Measurements from ENCODE around the gene NOXA1.
A peak's percentile ranks its signal among the peaks of the same experiment; 100 is the strongest.

NOXA1 gene

DNA sequence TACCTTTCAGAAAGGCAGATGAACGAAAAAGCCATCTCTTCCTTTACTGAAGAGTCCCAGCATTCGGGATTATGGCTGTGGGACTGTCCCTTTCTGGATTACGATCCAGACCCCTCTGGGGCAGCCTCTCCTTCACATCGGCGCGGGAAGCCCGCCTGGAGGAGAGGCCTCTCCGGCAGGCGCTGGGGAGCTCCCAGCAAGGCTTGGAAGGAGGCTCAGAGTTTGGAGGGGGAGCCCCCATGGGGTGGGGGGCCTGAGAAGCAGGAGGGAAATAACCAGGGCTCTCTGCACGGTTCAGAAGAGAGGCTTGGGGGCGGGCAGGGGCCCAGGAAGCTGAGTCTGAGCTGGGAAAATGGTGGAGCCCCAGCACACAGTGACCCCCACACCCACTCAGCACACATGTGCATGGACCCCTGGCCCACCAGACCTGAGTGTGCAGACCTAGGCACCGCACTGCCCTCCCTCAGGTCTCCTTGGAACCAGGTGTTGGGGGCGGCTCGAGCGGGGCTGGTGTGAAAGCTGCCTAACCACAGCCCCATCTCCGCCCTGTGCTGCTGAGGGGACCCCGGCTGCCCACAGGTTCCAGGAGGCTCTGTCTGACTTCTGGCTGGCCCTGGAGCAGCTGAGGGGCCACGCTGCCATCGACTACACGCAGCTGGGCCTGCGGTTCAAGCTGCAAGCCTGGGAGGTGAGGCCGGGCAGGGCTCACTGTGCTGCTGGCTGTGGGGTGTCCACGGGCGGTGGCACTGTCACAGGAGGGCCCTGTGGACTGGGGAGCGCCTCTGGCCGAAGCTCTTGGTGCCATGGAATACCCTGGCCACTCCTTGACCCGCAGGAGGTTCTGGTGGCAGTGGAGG is 4.5 kb downstream of the NOXA1 start:
- no CpG with 5 or more reads among the region's 27 CpGs for WGBS, 2 donors (ENCODE audit: extremely low coverage in 2 of 2, insufficient read length in 2 of 2, insufficient replicate concordance in 1 of 2)

DNA sequence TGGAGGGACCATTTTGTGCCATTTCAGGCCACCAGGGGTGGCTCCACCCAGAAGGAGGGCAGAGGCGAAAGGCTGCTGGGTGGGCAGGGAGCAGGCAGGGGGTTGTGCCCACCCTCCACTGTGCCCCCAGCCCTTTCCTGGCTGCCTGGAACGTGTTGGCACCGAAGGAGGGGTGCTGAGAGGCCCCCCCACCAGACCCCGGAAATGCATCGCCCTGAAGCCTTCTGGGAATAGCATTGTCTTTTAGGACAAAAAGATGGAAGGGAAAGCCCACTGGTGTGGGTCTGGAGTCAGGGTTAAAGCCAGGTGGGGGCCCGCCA is 5.1 kb downstream of the NOXA1 start:
- WGBS, 2 donors (ENCODE audit: extremely low coverage in 2 of 2, insufficient read length in 2 of 2, insufficient replicate concordance in 1 of 2): no CpG with 5 or more reads among the region's 6 CpGs
- H3K27me3 ChIP-seq (ENCODE audit: control insufficient read depth in 3 of 3, insufficient read depth in 3 of 3, low read depth in 1 of 3, low read length in 3 of 3): peaks cover 0 to 15% (median 2%) of the 10 kb centered on the region in 3 experiments
- H2BK12ac ChIP-seq (ENCODE audit: low read length): no peak overlapping the region
- H2BK5ac ChIP-seq (ENCODE audit: low read length): no peak overlapping the region
- H2BK15ac ChIP-seq (ENCODE audit: low read length): no peak overlapping the region
- H3K9ac ChIP-seq (ENCODE audit: low read depth, low read length, poor library complexity): no peak overlapping the region
- no peak overlapping the region for H4K91ac ChIP-seq (ENCODE audit: low read depth, low read length, poor library complexity)
- no peak overlapping the region for H3K14ac ChIP-seq (ENCODE audit: low read length)
- no peak overlapping the region for H3K4me2 ChIP-seq (ENCODE audit: insufficient read depth, low read length, poor library complexity, severe bottlenecking)
- no peak overlapping the region for H3K23ac ChIP-seq (ENCODE audit: low read depth, low read length, poor library complexity)
- H3K4me1 ChIP-seq (ENCODE audit: control insufficient read depth in 2 of 2, insufficient read depth in 1 of 2, low read depth in 1 of 2, low read length in 2 of 2): peaks cover 0 to 2% of the 10 kb centered on the region in 2 donors
- H4K8ac ChIP-seq (ENCODE audit: low read depth, low read length): no peak overlapping the region
- no peak overlapping the region for H3K4me3 ChIP-seq (ENCODE audit: low read length in 2 of 2)
- H2BK120ac ChIP-seq (ENCODE audit: low read depth, low read length): no peak overlapping the region
- H3K4ac ChIP-seq (ENCODE audit: low read length): no peak overlapping the region
- H3K79me1 ChIP-seq (ENCODE audit: low read depth, low read length): peaks cover 2% of the 10 kb centered on the region
- no peak overlapping the region for H2AFZ ChIP-seq (ENCODE audit: low read length)
- no peaks in the 10 kb centered on the region for H3K36me3 ChIP-seq (replicated peaks in 1 of 2; ENCODE audit: control insufficient read depth in 2 of 2, insufficient read depth in 2 of 2, low read length in 2 of 2)
- DNase-seq (ENCODE audit: low spot score): no peak
- no peak overlapping the region for H2AK5ac ChIP-seq (ENCODE audit: low read depth, low read length)
- no peak overlapping the region for H3K27ac ChIP-seq (replicated peaks; ENCODE audit: low read length)
- H3K9me3 ChIP-seq (replicated peaks in 1 of 2; ENCODE audit: control insufficient read depth in 2 of 2, insufficient read depth in 1 of 2, low read depth in 1 of 2, low read length in 2 of 2): peaks cover 0 to 1% of the 10 kb centered on the region in 2 donors
- H3K18ac ChIP-seq (ENCODE audit: low read length): no peak overlapping the region

More for the DNA sequence above, 4.5 kb downstream of the NOXA1 start:
- Histone ChIP-seq H3K18ac (ENCODE audit: low read length) (peak overlapping the region; percentile 67), H2AK5ac (ENCODE audit: low read depth, low read length) (peak overlapping the region; percentile 66), H3K14ac (ENCODE audit: low read length) (peak overlapping the region; percentile 31), H2AFZ (ENCODE audit: low read length) (no peak overlapping the region), H2BK120ac (ENCODE audit: low read depth, low read length) (no peak overlapping the region), H2BK15ac (ENCODE audit: low read length) (no peak overlapping the region), H4K91ac (ENCODE audit: low read depth, low read length, poor library complexity) (peak overlapping the region; percentile 11), H3K27me3 (ENCODE audit: control insufficient read depth in 3 of 3, insufficient read depth in 3 of 3, low read depth in 1 of 3, low read length in 3 of 3) (peaks cover 0 to 15% (median 2%) of the 10 kb centered on the region in 3 experiments), H2BK5ac (ENCODE audit: low read length) (no peak overlapping the region), H4K8ac (ENCODE audit: low read depth, low read length) (no peak overlapping the region), H3K4me1 (ENCODE audit: control insufficient read depth in 2 of 2, insufficient read depth in 1 of 2, low read depth in 1 of 2, low read length in 2 of 2) (peaks cover 0 to 2% of the 10 kb centered on the region in 2 donors), H3K9me3 (replicated peaks in 1 of 2; ENCODE audit: control insufficient read depth in 2 of 2, insufficient read depth in 1 of 2, low read depth in 1 of 2, low read length in 2 of 2) (peaks cover 0 to 1% of the 10 kb centered on the region in 2 donors), H3K79me1 (ENCODE audit: low read depth, low read length) (peaks cover 2% of the 10 kb centered on the region), H3K4me2 (ENCODE audit: insufficient read depth, low read length, poor library complexity, severe bottlenecking) (no peak overlapping the region), H2BK12ac (ENCODE audit: low read length) (no peak overlapping the region), H3K4ac (ENCODE audit: low read length) (no peak overlapping the region), H3K27ac (replicated peaks; ENCODE audit: low read length) (no peak overlapping the region), H3K4me3 (ENCODE audit: low read length in 2 of 2) (no peak overlapping the region), H3K36me3 (replicated peaks in 1 of 2; ENCODE audit: control insufficient read depth in 2 of 2, insufficient read depth in 2 of 2, low read length in 2 of 2) (no peaks in the 10 kb centered on the region), H3K23ac (ENCODE audit: low read depth, low read length, poor library complexity) (no peak overlapping the region), H3K9ac (ENCODE audit: low read depth, low read length, poor library complexity) (no peak overlapping the region)
- no peak for DNase-seq (ENCODE audit: low spot score)

DNA sequence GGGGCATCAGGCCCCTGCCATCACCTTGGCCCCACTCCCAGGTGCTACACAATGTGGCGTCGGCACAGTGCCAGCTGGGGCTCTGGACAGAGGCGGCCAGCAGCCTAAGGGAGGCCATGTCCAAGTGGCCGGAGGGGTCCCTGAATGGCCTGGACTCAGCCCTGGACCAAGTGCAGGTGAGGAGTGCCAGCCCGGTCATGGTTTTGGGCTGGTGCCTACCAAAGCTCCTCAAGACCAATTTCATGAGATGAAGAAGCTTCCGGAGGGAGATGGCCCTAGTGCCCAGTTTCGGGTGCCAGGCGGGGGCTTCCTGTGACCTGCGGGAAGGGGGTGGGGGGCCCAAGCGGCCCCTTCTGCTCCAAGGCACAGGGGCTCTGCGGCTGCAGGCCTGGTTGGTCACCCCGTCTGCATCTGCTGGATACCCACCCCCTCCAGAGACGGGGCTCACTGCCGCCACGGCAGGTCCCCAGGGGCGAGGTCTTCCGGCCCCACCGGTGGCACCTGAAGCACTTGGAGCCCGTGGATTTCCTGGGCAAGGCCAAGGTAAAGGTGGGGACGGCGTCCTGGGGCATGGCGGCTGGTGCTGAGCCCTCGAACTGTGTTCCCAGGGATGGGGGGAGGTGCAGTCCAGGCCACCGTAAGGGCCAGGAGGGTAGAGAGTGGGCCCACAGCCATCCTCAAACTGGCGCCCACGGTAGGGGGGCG is 5.8 kb downstream of the NOXA1 start:
- peak overlapping the region; percentile 31 for H3K23ac ChIP-seq (ENCODE audit: low read depth, low read length, poor library complexity)
- DNase-seq (ENCODE audit: low spot score): no peak
- H3K36me3 ChIP-seq (replicated peaks in 1 of 2; ENCODE audit: control insufficient read depth in 2 of 2, insufficient read depth in 2 of 2, low read length in 2 of 2): no peaks in the 10 kb centered on the region
- H3K27ac ChIP-seq (replicated peaks; ENCODE audit: low read length): no peak overlapping the region
- H3K4ac ChIP-seq (ENCODE audit: low read length): peak overlapping the region; percentile 23
- no peak overlapping the region for H4K91ac ChIP-seq (ENCODE audit: low read depth, low read length, poor library complexity)
- H3K27me3 ChIP-seq (ENCODE audit: control insufficient read depth in 3 of 3, insufficient read depth in 3 of 3, low read depth in 1 of 3, low read length in 3 of 3): peaks cover 0 to 8% (median 2%) of the 10 kb centered on the region in 3 experiments
- no peak overlapping the region for H3K9ac ChIP-seq (ENCODE audit: low read depth, low read length, poor library complexity)
- no peak overlapping the region for H2BK120ac ChIP-seq (ENCODE audit: low read depth, low read length)
- peak overlapping the region; percentile 80 for H3K18ac ChIP-seq (ENCODE audit: low read length)
- H2BK5ac ChIP-seq (ENCODE audit: low read length): no peak overlapping the region
- no peak overlapping the region for H3K4me3 ChIP-seq (ENCODE audit: low read length in 2 of 2)
- H2BK12ac ChIP-seq (ENCODE audit: low read length): peak overlapping the region; percentile 73
- peak overlapping the region; percentile 58 for H2BK15ac ChIP-seq (ENCODE audit: low read length)
- no peak overlapping the region for H3K4me2 ChIP-seq (ENCODE audit: insufficient read depth, low read length, poor library complexity, severe bottlenecking)
- H2AFZ ChIP-seq (ENCODE audit: low read length): no peak overlapping the region
- H3K4me1 ChIP-seq (ENCODE audit: control insufficient read depth in 2 of 2, insufficient read depth in 1 of 2, low read depth in 1 of 2, low read length in 2 of 2): peaks cover 0 to 2% of the 10 kb centered on the region in 2 donors
- peaks cover 4% of the 10 kb centered on the region for H3K79me1 ChIP-seq (ENCODE audit: low read depth, low read length)
- H3K9me3 ChIP-seq (replicated peaks in 1 of 2; ENCODE audit: control insufficient read depth in 2 of 2, insufficient read depth in 1 of 2, low read depth in 1 of 2, low read length in 2 of 2): peaks cover 0 to 1% of the 10 kb centered on the region in 2 donors
- peak overlapping the region; percentile 65 for H4K8ac ChIP-seq (ENCODE audit: low read depth, low read length)
- no CpG with 5 or more reads among the region's 27 CpGs for WGBS, 2 donors (ENCODE audit: extremely low coverage in 2 of 2, insufficient read length in 2 of 2, insufficient replicate concordance in 1 of 2)
- peak overlapping the region; percentile 38 for H3K14ac ChIP-seq (ENCODE audit: low read length)
- no peak overlapping the region for H2AK5ac ChIP-seq (ENCODE audit: low read depth, low read length)

DNA sequence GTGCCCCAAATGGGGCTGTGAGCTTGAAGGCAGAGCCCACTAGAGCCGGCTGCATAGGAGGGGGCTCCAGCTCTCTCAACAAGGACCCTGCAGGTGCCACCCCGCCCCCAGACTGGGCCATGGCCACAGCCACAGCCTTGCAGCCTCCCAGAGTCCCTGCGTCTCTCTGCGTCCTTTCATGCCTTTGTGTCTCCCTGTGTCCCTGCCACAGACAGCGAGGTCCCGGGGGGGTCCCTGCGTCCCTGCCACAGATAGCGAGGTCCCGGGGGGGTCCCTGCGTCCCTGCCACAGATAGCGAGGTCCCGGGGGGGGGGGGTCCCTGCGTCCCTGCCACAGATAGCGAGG is 6.3 kb downstream of the NOXA1 start:
- Histone ChIP-seq H3K23ac (ENCODE audit: low read depth, low read length, poor library complexity) (peak overlapping the region; percentile 31), H3K4ac (ENCODE audit: low read length) (no peak overlapping the region), H4K91ac (ENCODE audit: low read depth, low read length, poor library complexity) (no peak overlapping the region), H3K9ac (ENCODE audit: low read depth, low read length, poor library complexity) (no peak overlapping the region), H2AK5ac (ENCODE audit: low read depth, low read length) (no peak overlapping the region), H3K14ac (ENCODE audit: low read length) (no peak overlapping the region), H2BK12ac (ENCODE audit: low read length) (peak overlapping the region; percentile 73), H3K4me2 (ENCODE audit: insufficient read depth, low read length, poor library complexity, severe bottlenecking) (no peak overlapping the region), H3K4me1 (ENCODE audit: control insufficient read depth in 2 of 2, insufficient read depth in 1 of 2, low read depth in 1 of 2, low read length in 2 of 2) (peaks cover 0 to 2% of the 10 kb centered on the region in 2 donors), H3K79me1 (ENCODE audit: low read depth, low read length) (peaks cover 4% of the 10 kb centered on the region), H3K4me3 (ENCODE audit: low read length in 2 of 2) (no peak overlapping the region), H3K18ac (ENCODE audit: low read length) (peak overlapping the region; percentile 80), H3K36me3 (replicated peaks in 1 of 2; ENCODE audit: control insufficient read depth in 2 of 2, insufficient read depth in 2 of 2, low read length in 2 of 2) (no peaks in the 10 kb centered on the region), H2BK15ac (ENCODE audit: low read length) (peak overlapping the region; percentile 58), H2BK120ac (ENCODE audit: low read depth, low read length) (no peak overlapping the region), H2BK5ac (ENCODE audit: low read length) (no peak overlapping the region), H3K27me3 (ENCODE audit: control insufficient read depth in 3 of 3, insufficient read depth in 3 of 3, low read depth in 1 of 3, low read length in 3 of 3) (peaks cover 0 to 6% (median 5%) of the 10 kb centered on the region in 3 experiments), H3K27ac (replicated peaks; ENCODE audit: low read length) (no peak overlapping the region), H3K9me3 (replicated peaks in 1 of 2; ENCODE audit: control insufficient read depth in 2 of 2, insufficient read depth in 1 of 2, low read depth in 1 of 2, low read length in 2 of 2) (peaks cover 0 to 1% of the 10 kb centered on the region in 2 donors), H2AFZ (ENCODE audit: low read length) (no peak overlapping the region), H4K8ac (ENCODE audit: low read depth, low read length) (no peak overlapping the region)
- DNase-seq (ENCODE audit: low spot score): no peak
- WGBS, 2 donors (ENCODE audit: extremely low coverage in 2 of 2, insufficient read length in 2 of 2, insufficient replicate concordance in 1 of 2): no CpG with 5 or more reads among the region's 14 CpGs
